Stimulated activated CD8-positive, alpha-beta memory T cell treated with anti-CD3 and anti-CD28 coated beads, Interleukin-7, amount 100 ng/mL, for 4 hours (primary cell): ENCODE results near the gene CEP112.

Source experiments
- DNase-seq, 2 donors: peaks; one replicate each; pipeline ENCODE4 v3.0.0-alpha.2; 2020; ENCODE audit warnings: low read depth in 2 of 2

The CEP112 gene

GRCh38 chr17:65599650-65600049 is 592.3 kb downstream of the CEP112 start:
- no peak for DNase-seq

DNA sequence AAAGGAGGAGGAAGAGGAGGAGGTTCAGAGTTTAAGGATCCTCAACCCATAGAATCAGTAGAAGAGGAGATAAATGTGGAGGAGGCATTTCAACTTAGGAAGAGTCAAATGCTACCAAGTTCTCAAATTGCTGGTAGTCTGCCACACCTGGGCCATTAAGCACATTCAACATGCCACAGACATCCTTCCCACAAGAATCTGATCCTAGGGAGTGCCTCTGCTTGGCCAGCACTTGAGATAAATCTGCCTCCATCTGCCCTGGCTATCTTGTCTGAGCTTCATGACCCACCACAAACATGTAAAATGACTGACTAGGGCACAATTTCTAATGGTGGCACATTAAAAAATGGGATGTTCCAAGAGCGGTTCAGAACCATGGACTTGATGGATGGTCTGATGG is 593.2 kb downstream of the CEP112 start:
- no peak for DNase-seq

DNA sequence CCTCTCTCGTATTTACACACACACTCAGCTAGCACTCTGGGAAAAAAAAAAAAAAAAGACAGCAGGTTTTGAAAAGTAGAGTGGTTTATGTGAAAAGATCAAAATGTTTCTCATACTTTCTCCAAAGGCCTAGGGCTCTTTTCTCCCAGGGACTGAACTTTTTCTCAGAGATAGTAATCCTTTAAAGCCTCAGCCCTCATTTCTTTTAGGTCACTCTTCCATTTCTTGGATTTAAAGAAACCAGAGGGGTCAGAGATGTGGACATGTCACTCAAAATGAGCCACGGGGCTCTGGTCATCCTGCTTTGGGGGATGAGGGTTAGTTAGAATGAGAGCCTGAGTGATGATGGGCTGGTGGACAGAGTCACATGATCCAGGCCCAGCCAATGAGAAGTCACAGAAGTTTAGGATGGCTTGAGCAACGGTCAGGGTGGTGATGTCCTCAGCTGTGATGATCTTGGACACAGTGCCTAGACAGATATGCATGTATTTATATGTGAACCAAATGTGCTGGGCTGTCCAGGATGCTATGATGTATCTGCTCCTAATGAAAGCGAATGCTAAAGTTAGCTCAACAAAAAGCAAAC is 596.8 kb downstream of the CEP112 start:
- DNase-seq, result no peak

DNA sequence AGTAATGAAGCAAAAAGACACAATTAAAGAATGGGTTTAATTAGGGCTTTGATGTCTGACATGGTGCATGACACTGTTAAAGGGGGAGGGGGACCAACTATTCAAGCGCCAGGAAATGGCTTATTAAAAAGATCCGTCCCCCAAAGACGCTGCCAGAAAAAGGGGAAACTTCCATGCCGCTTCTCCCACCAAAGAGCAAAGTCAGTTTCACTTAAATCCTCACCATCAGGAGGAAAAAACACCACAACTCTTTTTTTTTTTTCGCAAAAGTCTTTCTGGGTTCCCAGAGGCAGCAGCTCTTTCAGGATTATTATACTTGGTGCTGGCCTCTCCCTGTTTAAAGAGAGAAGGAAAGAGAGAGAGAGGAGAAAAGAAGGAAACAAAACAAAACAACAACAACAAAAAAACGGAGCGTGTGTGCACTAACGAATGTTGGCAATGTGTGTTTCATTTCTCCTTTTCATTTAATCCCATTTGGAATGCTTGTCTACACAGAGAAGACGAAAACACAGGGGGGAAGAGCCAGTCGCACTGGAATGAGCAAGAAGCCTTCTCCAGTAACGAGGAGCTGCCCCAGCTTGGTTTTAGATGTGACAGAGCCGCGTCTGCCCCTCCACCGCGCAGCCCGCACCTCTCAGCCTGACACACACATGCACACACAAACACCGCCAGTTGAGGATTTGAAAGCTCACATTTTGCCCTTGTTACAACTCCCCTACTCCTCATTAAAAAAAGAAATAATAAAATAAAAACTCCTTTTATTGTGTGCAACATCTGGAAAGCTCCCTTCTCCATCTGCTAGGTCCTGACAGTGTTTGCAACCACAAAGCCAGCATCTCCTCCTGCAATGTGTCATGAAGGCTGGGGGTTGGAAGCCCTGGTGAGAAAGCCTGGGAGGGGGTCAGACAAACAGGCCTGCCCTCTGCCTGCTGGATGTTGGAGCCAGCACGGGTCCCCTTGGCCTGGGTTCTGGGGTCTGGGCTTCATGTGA is 597.8 kb downstream of the CEP112 start:
- no peak for DNase-seq

DNA sequence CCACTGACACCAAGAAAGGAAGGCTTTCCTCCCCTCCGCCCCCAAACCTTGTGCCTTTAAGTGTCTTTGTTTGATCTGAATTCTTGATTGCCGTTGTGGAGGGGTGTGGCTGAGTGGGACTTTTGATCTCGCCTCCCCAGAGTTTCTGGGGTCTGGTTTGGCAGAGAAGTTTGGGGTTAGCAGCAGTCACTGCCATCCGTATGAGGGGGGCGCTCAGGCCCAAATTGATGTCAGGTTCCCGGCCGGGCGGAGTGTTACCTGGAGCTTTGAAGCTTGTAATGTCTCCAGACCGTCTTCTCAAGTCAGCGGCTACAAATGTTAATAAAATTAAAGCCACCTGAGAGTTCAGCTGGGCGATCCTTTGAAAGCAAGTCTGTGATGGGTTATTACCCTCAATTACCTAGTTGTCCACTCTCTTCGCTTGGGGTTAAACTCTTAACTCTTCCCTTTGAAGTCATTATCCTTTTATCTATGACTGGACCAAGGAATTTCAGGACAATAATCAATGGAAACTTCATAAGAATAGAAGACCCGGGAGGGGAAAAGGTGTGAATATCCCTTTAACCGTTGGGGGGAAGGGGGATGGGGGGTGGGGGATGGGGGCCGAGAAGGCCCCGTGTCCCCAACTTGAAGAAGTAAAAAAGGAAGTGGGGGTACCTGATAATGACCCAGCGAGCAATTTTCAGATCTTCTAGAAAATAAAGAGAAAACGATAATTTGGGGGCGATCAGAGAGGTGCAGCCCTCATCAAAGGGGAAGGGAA is 598.7 kb downstream of the CEP112 start:
- no peak for DNase-seq

GRCh38 chr17:65592125-65592965 is 599.6 kb downstream of the CEP112 start:
- no peak for DNase-seq

- no peak for DNase-seq
Observed at GRCh38 chr17:65589321-65589720, 602.6 kb downstream of the CEP112 start.

- no peak for DNase-seq
Observed at GRCh38 chr17:65588181-65588808, 603.6 kb downstream of the CEP112 start.

DNA sequence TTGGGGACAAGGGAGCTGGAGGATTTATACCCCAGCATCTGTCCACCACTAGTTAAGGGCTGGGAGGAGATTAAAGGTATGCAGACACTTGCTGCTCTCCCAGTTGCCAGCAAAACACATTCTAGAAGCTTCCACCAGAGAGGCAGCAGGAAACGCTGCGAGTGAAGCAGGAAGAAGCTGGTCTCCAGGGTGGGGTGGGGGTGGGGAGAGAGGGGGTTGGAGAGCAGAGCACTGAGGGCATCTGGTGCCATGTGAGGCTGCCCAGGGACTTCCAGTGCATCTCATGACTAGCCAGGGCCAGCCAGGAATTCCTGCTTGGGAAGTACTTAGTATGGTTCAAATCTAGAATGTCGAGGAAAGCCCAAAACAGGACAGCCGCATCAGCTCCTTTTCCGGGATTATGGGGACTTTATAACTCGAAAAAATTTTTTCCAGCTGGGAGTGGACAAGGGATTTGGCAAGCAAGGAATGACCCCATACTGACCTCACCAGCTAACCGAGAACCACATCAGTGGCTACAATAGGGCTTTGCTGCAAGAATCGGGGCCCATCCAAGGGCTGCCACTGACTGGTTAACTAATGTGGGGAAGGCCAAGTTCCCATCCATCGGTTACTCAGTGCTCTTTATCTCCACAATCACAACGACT is 604.3 kb downstream of the CEP112 start:
- DNase-seq, result no peak

GRCh38 chr17:65586899-65587298 is 605.0 kb downstream of the CEP112 start:
- no peak for DNase-seq
